ENCODE results near the gene MORN3.
"Not testable (repeated sequence)": the region's sequence is repeated elsewhere in the genome, so short reads cannot be mapped to it uniquely, and the experiment has no call there.

MORN3 gene

GRCh38 chr12:121689430-121689829 is 20.0 kb upstream of the MORN3 start:
- no peak for DNase-seq

- DNase-seq, result no peak
Measured at GRCh38 chr12:121688966-121689365, 19.5 kb upstream of the MORN3 start.

GRCh38 chr12:121679661-121680197 is 10.3 kb upstream of the MORN3 start:
- DNase-seq, result not testable (repeated sequence)

DNA sequence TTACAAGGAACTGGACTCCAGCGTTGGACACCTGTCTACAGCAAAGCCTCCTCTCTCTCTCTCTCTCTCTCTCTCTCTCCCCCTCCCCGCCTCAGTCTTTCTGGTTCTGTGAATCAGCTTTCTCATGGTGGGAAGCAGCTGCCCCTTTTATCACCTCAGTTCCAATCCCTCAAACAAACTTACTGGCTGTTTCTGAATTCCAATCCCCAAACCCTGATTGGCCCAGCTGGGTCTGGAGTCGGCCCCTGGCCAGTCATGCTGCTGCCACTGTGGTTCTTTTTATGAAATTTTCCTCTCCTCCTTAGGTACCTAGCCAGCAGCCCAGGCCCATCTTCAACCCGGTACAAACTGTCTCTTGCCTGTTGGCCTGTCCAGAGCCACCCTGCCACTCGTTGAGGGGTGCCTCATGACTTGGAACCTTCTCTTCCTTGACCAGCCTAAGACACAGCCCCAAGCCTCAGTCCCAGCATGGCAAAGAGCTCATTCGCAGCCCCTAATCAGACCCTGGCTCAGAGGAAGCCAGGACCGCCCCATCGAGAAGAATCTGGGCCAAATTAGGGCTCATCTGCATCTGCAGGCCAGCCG is 9.4 kb upstream of the MORN3 start:
- DNase-seq, result no peak

DNA sequence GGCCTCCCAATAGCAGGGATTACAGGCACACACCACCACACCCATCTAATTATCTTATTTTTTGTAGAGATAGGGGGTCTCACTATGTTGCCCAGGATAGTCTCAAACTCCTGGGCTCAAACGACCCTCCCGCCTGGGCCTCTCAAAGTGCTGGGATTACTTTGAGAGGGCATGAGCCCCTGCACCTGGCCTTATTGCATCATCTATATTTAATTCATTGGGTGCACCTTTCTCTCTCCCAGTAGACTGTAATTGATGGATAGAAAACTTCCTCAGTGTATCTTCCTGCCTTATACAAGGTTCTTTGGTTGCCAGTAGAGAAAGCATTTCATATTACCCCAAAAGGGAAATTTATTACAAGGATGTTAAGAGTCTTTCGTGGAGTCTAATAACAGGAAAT is 8.9 kb upstream of the MORN3 start:
- no peak for DNase-seq

- no peak for DNase-seq
Measured at GRCh38 chr12:121676190-121676589, 6.7 kb upstream of the MORN3 start.

DNA sequence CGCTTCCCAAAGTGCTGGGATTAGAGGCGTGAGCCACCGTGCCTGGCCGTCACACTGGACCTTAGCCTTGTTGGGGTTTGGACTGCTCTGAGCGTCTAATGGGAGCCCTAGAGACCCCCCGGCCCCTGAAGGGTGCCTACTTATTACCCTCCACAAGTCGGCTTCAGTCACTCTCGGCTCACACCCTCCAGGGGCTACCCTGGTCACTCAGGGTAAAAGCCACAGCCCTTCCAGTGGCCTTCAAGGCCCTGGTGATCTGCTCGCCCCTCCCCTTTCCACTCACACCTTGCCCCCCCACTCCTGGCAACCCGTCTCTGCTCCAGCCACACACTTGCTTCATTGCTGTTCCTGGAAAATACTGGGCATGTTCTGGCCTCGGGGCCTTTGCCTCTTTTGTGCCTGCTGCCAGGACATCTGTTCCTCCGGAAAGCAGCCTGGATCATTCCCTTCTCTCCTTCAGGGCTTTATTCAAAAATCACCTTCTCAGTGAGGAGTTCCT is 3.6 kb upstream of the MORN3 start:
- no peak for DNase-seq

DNA sequence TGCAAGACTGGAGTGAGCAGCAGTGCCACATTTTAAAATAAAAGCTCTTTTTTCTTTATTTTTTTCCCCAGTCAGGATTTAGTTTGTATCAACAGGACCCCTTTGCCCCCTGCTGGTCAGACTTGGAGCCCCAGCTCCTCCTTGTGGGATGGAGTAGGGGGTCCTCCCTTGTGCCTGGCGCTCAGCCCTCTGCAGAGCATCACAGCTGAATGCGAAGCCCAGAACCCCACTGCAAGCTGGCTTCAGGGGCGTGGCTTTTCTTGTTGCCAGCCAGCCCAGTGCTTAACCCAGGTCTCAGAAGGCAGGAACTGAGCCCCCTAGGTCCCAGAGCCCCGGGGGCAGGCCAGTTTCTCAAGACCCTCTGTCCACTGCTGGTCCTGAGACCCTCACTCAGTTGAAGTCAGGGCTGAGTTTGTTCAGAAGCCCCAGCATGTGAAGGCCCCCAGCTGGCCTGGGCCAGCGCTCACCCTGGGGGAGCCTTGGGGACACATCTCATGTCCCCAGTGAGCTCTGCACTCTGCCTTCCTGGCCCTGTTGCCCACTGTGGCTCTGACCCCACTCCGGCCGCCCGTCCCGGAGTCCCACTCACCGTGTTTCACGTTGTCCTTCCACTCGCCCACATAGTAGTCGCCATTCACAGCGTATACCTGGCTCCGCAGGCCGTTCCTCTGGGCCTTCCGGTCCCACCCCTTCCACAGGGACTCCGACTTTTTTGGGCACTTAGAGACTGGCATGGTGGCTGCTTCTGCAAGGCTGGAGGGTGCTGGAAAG is 519 bp downstream of the MORN3 start:
- DNase-seq, result peak; percentile 49 to 74 (median 52)

- peak; percentile 41 to 45 (median 41) for DNase-seq
Measured at GRCh38 chr12:121666829-121667228, 2.6 kb downstream of the MORN3 start.

DNA sequence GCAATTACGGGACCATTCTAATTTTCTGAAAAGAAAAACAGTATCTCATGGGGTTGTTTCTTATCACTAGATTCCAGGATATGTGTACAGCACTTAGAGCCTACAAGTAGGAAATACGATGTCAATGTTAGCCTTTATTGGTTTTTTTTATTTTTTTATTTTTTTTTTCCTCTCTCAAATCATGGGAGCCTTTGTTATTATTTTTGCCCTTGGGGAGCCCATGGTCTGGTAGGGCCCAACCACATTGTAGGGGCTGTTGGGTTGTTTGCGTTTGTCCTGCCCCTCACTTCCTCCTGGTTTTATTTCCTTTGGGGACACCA is 5.9 kb downstream of the MORN3 start:
- DNase-seq, result no peak

- not testable (repeated sequence) for DNase-seq
Measured at GRCh38 chr12:121661353-121662105, 7.9 kb downstream of the MORN3 start.

DNA sequence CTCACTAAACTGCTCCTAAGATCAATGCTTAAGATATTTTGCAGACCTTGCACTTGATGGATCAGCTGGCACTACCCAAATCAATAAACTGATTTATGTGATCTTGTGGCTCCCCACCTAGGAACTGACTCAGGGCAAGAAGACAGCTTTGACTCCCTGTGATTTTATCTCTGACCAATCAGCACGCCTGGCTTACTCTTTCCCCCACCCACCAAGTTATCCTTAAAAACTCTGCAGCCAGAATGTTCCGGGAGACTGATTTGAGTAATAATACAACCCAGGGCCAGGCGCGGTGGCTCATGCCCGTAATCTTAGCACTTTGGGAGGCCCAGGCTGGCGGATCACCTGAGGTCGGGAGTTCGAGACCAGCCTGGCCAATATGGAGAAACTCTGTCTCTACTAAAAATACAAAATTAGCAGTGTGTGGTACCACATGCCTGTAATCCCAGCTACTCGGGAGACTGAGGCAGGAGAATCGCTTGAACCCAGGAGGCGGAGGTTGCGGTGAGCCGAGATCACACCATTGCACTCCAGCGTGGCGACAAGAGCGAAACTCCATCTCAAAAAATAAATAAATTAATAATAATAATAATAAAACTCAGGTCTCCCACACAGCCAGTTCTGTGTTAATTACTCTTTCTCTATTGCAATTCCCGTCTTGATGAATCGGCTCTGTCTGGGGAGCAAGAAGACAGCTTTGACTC is 12.0 kb downstream of the MORN3 start:
- DNase-seq, result no peak

DNA sequence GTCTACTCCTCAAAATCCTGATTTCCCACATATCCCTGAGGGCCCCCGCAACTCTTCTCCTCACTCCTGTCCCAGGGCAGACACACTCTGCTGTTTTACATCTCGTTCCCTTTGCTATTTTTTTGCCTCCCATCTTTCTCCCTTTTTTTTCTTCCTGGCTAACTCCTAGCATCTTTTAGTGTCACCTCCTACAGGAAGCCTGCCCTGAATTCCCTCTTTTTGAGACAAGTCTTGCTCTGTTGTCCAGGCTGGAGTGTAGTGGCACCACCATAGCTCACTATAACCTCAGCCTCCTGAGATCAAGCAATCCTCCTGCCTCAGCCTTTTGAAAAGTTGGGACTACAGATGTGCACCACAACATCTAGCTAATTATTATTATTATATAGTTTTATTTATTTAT is 13.3 kb downstream of the MORN3 start:
- DNase-seq, result no peak

- DNase-seq, result peak in 1 of 3 donors; percentile 35
Measured at GRCh38 chr12:121653999-121654398, 15.5 kb downstream of the MORN3 start.

DNA sequence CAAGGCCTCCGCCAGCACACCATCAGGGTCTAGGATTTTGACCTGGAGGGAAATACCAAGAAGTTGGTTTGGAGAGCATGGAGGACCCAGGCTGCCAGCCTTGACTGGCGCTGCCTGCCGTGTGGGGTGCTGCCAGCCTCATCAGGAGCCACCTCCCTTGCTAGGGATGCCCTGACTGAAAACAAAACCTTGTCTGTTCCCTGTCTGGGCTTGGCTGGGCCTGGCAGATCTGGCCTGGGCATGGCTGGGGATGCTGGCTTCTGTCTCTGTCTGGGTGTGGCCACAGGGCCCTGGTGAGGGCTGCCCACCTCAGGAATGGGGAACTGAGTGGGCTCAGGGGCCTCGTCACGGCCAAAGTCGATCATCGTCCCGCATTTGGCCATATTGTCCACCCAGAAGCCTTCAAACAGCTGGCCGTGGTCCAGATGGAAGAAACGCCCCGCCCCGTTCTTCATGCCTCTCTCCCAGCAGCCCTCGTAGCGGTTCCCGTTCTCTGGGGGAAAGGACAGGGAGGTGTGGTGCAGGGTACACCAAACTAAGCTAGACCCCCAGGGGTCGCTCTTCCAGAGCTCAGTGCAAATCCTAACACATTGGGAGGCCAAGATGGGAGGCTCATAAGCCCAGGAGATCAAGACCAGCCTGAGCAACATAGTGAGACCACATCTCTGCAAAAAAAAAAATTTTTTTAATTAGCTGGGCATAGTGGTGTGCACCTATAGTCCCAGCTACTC is 16.5 kb downstream of the MORN3 start:
- DNase-seq, result no peak

DNA sequence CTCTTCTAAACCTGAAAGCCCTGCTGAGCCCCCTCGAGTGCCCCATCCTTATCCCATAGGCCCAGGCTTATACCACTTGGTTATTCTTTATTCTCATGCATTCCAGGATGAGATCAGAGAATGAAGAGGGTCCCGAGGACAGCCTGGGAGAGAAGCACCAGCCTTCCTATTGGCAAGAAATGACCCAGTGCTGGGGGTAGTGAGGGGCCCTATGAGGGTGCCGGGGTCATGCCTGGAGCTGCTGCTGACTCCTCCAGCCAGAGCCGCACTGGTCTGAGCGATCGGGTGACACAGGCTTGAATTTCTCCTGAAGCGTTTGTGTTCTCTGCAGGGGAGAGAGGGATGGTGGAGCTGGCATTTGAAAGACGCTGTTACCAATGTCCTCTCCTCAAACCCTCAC is 18.1 kb downstream of the MORN3 start:
- no peak for DNase-seq

DNA sequence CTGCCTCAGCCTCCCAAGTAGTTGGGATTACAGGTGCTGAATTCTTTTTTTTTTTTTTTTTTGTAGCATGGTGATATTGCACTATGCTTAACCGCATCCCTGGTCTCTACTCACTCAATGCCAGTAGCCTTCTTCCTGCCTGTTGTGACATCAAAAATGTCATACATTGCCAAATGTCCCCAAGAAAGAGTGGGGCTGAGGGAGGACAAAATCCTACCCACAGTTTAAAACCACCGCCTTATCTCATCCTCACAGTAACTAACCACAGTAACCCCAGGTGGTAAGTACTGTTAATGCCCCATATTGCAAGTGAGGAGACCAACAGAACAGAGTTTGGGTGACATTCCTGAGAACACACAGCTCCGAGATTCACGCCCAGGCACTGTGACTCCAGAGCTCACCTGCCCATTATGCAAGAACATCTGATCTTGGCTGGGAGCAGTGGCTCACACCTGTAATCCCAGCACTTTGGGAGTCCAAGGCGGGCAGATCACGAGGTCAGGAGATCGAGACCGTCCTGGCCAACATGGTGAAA is 19.6 kb downstream of the MORN3 start:
- DNase-seq, result peak; percentile 38 to 61 (median 57)

DNA sequence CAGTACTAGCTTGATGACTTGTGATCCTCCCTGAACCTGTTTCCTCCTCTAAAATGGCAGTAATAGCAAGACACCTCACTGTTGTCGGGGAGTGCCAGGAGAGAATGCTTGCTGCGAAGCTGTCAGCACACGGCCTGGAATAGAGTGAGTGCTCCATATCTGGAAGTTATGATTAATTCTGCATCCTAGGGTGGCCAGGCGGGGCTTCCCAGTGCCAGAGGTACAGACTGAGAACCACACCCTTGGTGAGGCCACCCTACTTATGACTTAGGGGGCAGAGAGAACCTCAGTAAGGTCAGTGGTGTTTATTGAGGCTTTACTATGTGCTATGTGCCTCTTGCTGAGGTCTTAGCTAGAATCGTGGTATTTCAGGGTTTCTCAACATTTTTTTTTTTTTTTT is 20.1 kb downstream of the MORN3 start:
- peak in 2 of 3 donors; percentile 35 to 38 for DNase-seq

GRCh38 chr12:121648458-121649028 is 20.9 kb downstream of the MORN3 start:
- DNase-seq, result no peak

- DNase-seq, result no peak
Measured at GRCh38 chr12:121641343-121641630, 28.2 kb downstream of the MORN3 start.

DNA sequence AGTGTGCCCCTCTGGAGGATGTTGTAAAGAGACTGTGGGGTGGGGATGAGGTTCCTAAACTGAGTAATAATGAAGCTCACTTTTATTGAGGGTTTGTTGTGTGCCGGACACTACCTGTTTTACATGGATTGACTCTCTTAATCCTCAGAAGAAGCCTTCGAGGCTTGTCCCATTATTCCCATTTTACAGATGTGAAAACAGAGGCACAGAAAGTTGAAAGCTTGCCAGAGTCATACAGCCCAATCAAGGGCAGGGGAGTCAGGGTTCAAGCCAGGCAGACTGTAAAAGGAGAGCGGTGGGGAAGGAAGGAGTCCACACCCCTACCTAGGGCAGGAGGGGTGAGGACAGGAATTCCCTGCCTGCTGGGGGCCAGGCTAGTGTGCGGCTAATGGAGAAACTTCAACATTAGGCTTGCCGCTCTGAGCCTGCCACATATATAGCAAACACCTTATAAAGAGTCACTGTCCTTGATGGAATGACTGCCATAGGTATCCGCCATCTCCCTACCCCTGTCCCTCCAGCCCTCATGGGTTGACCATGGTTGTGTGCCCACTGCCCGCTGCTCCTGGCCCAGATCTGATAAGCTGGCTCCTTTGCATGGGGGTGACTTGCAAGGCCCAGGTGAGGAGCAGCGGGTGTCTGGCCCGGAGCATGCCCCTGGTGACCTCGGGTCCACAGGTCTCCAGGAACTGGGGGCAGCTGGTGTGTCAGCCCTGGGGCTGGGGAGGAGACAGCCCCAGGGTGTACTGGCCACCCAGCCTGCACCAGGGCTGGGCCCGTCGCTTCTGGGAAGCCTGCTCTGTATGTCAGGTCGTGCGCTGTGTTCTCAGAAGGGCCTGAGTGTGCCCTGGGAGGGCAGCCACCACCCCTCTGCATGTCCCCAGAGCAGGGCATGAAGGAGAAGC is 30.9 kb downstream of the MORN3 start:
- DNase-seq, result no peak
